ENCODE measurements around the gene CASQ2. TPM values are rescaled to one million over a fixed set of nuclear protein-coding genes. Genes with fewer than 3 reads are reported as not detected.

The CASQ2 gene
- polyA plus RNA-seq, 1 donor from 2014 or later, result not detected

DNA sequence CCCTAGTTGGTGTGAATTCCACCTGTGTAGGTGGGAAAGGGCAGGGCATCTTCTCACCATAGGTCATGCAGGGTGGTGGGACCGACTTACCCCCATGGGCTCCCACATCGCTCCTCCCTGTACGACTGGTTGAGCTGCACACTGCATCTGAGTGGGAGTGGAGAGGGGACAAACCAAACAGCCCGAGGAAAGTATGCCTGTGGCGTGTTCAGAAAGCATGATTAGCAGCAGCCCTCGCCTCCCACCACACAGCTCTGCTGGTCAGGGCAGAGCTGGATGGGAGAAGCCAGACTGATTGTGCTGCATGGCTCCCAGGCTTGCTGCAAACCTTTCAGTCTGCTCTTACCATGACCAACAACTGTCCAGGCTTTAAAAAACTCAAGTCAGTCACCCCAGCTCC, 102.3 kb downstream of the CASQ2 start:
- H3F3A ChIP-seq (ENCODE audit: insufficient read depth, low read length, poor library complexity, severe bottlenecking), result no peaks in the 10 kb centered on the region
- no peaks in the 10 kb centered on the region for H3K36me3 ChIP-seq (ENCODE audit: insufficient read depth, low read length)
- no peaks in the 10 kb centered on the region for H3K79me2 ChIP-seq (replicated peaks; ENCODE audit: insufficient read depth, low read length)
- no peak overlapping the region for H3K4me2 ChIP-seq (ENCODE audit: low read length)
- no peak overlapping the region for H2AFZ ChIP-seq (ENCODE audit: low read depth, low read length)
- H3K9me2 ChIP-seq (ENCODE audit: insufficient read depth, low read length), result no peaks in the 10 kb centered on the region
- no peaks in the 10 kb centered on the region for H3K9me3 ChIP-seq (ENCODE audit: low read length)
- no peaks in the 10 kb centered on the region for H3K27me3 ChIP-seq (ENCODE audit: insufficient read depth, low read depth, low read length)
- no peak overlapping the region for H3K4me3 ChIP-seq (ENCODE audit: low read length)
- no peak for TF ChIP-seq EP300 (conservative IDR thresholded peaks at IDR 0.05; ENCODE audit: poor library complexity, severe bottlenecking)
- TF ChIP-seq EZH2 (IDR thresholded peaks at IDR 0.05; ENCODE audit: borderline replicate concordance, insufficient read depth, low read length, poor library complexity, severe bottlenecking), result no peak
- no peak for TF ChIP-seq MXI1 (conservative IDR thresholded peaks at IDR 0.05; ENCODE audit: poor library complexity, severe bottlenecking)
- H3K27ac ChIP-seq (ENCODE audit: low read length), result no peak overlapping the region
- H3K9ac ChIP-seq (ENCODE audit: low read length), result no peak overlapping the region
- H4K20me1 ChIP-seq (ENCODE audit: insufficient read depth), result no peaks in the 10 kb centered on the region

DNA sequence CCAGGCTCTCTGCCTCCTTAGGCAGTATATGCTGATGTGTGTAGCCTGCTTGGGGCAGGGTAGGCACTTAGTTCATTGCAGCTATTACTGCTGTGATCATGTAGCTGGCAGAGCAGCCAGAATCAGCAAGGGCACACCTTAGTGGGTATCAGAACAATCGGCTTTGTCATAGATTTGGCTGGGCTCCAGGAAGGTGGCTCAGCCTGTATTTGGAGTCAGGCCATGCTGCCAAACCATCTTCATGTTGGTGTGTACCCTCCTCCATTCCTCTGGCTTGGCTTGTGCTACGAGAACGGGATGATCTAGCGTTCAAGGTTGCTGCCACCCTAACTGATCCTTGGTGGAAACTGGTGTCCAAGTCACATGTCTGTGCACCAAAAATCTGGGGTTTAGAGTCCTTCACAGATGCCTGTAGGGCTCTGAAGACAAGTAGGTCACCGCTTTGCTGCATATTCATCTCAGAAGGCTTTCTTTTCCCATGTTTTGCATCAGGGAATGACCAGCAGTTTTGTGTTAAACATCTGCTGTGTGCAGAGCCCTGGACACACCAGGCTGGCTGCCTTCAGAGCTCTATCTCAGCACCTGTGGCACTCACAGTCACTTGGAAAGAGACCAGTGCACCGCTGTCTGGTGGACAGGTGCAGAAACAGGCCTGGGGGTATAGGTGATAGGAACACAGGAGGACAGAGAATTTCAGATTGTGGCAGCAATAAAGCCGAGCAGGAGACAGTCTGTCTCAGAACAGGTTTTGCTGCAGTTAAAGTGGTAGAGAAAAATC, 103.0 kb downstream of the CASQ2 start:
- Histone ChIP-seq H2AFZ (ENCODE audit: low read depth, low read length) (no peak overlapping the region), H4K20me1 (ENCODE audit: insufficient read depth) (no peaks in the 10 kb centered on the region), H3K27ac (ENCODE audit: low read length) (no peak overlapping the region), H3K36me3 (ENCODE audit: insufficient read depth, low read length) (no peaks in the 10 kb centered on the region), H3K79me2 (replicated peaks; ENCODE audit: insufficient read depth, low read length) (no peaks in the 10 kb centered on the region), H3K9me3 (ENCODE audit: low read length) (no peaks in the 10 kb centered on the region), H3K27me3 (ENCODE audit: insufficient read depth, low read depth, low read length) (no peaks in the 10 kb centered on the region), H3K9ac (ENCODE audit: low read length) (no peak overlapping the region), H3K4me3 (ENCODE audit: low read length) (no peak overlapping the region), H3F3A (ENCODE audit: insufficient read depth, low read length, poor library complexity, severe bottlenecking) (no peaks in the 10 kb centered on the region), H3K4me2 (ENCODE audit: low read length) (no peak overlapping the region), H3K9me2 (ENCODE audit: insufficient read depth, low read length) (no peaks in the 10 kb centered on the region)
- TF ChIP-seq MXI1 (conservative IDR thresholded peaks at IDR 0.05; ENCODE audit: poor library complexity, severe bottlenecking), result no peak
- TF ChIP-seq TAF1 (IDR thresholded peaks at IDR 0.05; ENCODE audit: low read depth), result no peak
- TF ChIP-seq, protein P1, sequence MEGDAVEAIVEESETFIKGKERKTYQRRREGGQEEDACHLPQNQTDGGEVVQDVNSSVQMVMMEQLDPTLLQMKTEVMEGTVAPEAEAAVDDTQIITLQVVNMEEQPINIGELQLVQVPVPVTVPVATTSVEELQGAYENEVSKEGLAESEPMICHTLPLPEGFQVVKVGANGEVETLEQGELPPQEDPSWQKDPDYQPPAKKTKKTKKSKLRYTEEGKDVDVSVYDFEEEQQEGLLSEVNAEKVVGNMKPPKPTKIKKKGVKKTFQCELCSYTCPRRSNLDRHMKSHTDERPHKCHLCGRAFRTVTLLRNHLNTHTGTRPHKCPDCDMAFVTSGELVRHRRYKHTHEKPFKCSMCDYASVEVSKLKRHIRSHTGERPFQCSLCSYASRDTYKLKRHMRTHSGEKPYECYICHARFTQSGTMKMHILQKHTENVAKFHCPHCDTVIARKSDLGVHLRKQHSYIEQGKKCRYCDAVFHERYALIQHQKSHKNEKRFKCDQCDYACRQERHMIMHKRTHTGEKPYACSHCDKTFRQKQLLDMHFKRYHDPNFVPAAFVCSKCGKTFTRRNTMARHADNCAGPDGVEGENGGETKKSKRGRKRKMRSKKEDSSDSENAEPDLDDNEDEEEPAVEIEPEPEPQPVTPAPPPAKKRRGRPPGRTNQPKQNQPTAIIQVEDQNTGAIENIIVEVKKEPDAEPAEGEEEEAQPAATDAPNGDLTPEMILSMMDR (IDR thresholded peaks at IDR 0.05; ENCODE audit: poor library complexity, severe bottlenecking), result no peak
- TF ChIP-seq SMC3 (conservative IDR thresholded peaks at IDR 0.05; ENCODE audit: poor library complexity), result no peak
- no peak for TF ChIP-seq RAD21 (conservative IDR thresholded peaks at IDR 0.05)
- TF ChIP-seq EZH2 (IDR thresholded peaks at IDR 0.05; ENCODE audit: borderline replicate concordance, insufficient read depth, low read length, poor library complexity, severe bottlenecking), result no peak

DNA sequence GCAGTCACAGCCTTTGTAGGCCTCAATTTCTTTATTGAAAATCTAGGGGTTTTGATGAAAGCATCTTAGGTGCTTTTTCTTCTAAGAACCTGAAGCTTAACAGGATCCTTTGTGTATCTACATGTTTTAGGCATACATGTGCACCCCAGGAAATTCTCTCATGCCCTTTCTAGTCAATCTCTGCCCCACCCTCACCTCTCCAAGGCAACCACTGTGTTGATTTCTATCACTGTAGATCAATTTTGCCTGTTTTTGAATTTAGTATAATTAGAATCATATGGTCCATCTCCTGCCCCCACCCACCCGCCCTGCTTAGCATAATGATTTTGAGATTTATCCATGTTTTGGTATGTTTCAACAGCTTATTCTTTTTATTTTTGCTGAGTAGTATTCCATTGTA, 107.4 kb downstream of the CASQ2 start:
- H3K36me3 ChIP-seq (ENCODE audit: insufficient read depth, low read length), result no peaks in the 10 kb centered on the region
- H3K9ac ChIP-seq (ENCODE audit: low read length), result no peak overlapping the region
- H3F3A ChIP-seq (ENCODE audit: insufficient read depth, low read length, poor library complexity, severe bottlenecking), result no peaks in the 10 kb centered on the region
- H3K27me3 ChIP-seq (ENCODE audit: insufficient read depth, low read depth, low read length), result no peaks in the 10 kb centered on the region
- TF ChIP-seq RAD21 (conservative IDR thresholded peaks at IDR 0.05), result no peak
- H3K79me2 ChIP-seq (replicated peaks; ENCODE audit: insufficient read depth, low read length), result no peaks in the 10 kb centered on the region
- no peaks in the 10 kb centered on the region for H3K9me2 ChIP-seq (ENCODE audit: insufficient read depth, low read length)
- H3K4me2 ChIP-seq (ENCODE audit: low read length), result no peak overlapping the region
- no peak overlapping the region for H3K27ac ChIP-seq (ENCODE audit: low read length)
- no peak overlapping the region for H3K4me3 ChIP-seq (ENCODE audit: low read length)
- H3K9me3 ChIP-seq (ENCODE audit: low read length), result no peaks in the 10 kb centered on the region
- H4K20me1 ChIP-seq (ENCODE audit: insufficient read depth), result no peaks in the 10 kb centered on the region
- no peak overlapping the region for H2AFZ ChIP-seq (ENCODE audit: low read depth, low read length)

Measured in neural cell (in vitro differentiated cells).